NCI-H146 (cell line): Measurements from ENCODE around the gene ZNF669.

Experiments used
- DNase-seq: peaks from one replicate; lab custom pipeline; 2025; lab: John Stamatoyannopoulos, UW

ZNF669 gene

GRCh38 chr1:247064304-247064703 is 39.9 kb downstream of the ZNF669 start:
- no peak for DNase-seq

- DNase-seq = no peak
Measured at GRCh38 chr1:247060771-247061170, 43.4 kb downstream of the ZNF669 start.

GRCh38 chr1:247056071-247056470 is 48.1 kb downstream of the ZNF669 start:
- no peak for DNase-seq

- no peak for DNase-seq
Measured at GRCh38 chr1:247054992-247055415, 49.2 kb downstream of the ZNF669 start.
